Mesenchymal stem cell (in vitro differentiated cells and primary cell): ENCODE data around the gene ATL2.

Experiments
- DNase-seq: peaks from one replicate; pipeline ENCODE4 v3.0.0-alpha.2; 2013
- H2AFZ ChIP-seq: one replicate; pipeline ENCODE4 v1.6.1; 2013; ENCODE audit warnings: low read depth, mild to moderate bottlenecking, control low read depth, inconsistent platforms, low read length, moderate library complexity
- H2AK5ac ChIP-seq: 2 replicates; pipeline ENCODE4 v1.6.1; 2013; ENCODE audit warnings: low read length, moderate library complexity, mild to moderate bottlenecking, inconsistent platforms; ENCODE audit not compliant: severe bottlenecking
- H2BK120ac ChIP-seq: one replicate; pipeline ENCODE4 v1.6.1; 2013; ENCODE audit warnings: low read depth, mild to moderate bottlenecking, inconsistent platforms, low read length, moderate library complexity
- H2BK12ac ChIP-seq, 2 experiments: one replicate each; pipeline ENCODE4 v1.6.1; 2013; ENCODE audit warnings: inconsistent platforms in 2 of 2, low read length in 2 of 2, mild to moderate bottlenecking in 2 of 2, moderate library complexity in 2 of 2, control low read depth in 1 of 2
- H2BK15ac ChIP-seq: one replicate; pipeline ENCODE4 v1.6.1; 2013; ENCODE audit warnings: mild to moderate bottlenecking, low read depth, inconsistent platforms; ENCODE audit not compliant: poor library complexity, severe bottlenecking
- H2BK5ac ChIP-seq: 2 replicates; pipeline ENCODE4 v1.6.1; 2013; ENCODE audit warnings: low read depth, mild to moderate bottlenecking, low read length, control low read depth, inconsistent platforms; ENCODE audit not compliant: poor library complexity, severe bottlenecking
- H3K14ac ChIP-seq, 2 experiments: one replicate each; pipeline ENCODE4 v1.6.1; 2013; ENCODE audit warnings: inconsistent platforms in 2 of 2, low read length in 2 of 2, control low read depth in 1 of 2, mild to moderate bottlenecking in 1 of 2, moderate library complexity in 1 of 2
- H3K18ac ChIP-seq, 2 experiments: one replicate each; pipeline ENCODE4 v1.6.1; 2013; ENCODE audit warnings: inconsistent platforms in 2 of 2, low read length in 2 of 2, control low read depth in 1 of 2, low read depth in 1 of 2, mild to moderate bottlenecking in 1 of 2
- H3K23ac ChIP-seq, 2 experiments: one replicate each; pipeline ENCODE4 v1.6.1; 2013; ENCODE audit warnings: inconsistent platforms in 2 of 2, low read length in 2 of 2, mild to moderate bottlenecking in 2 of 2, moderate library complexity in 2 of 2, control low read depth in 1 of 2
- H3K27ac ChIP-seq: 2 replicates; pipeline ENCODE4 v1.5.1; 2013; ENCODE audit warnings: mild to moderate bottlenecking, moderate library complexity, low read length, control low read depth, inconsistent platforms; ENCODE audit not compliant: poor library complexity, severe bottlenecking
- H3K27me3 ChIP-seq, 2 experiments: 2 replicates each; pipeline versions ENCODE4 v1.6.1 to v1.7.0; 2013; ENCODE audit warnings: low read length in 2 of 2, mild to moderate bottlenecking in 2 of 2, moderate library complexity in 2 of 2, control low read depth in 1 of 2, inconsistent platforms in 1 of 2; ENCODE audit not compliant: control insufficient read depth in 1 of 2, insufficient read depth in 1 of 2
- H3K36me3 ChIP-seq, 2 experiments: 2 replicates each; pipeline versions ENCODE4 v1.6.1 to v1.7.0; 2013; ENCODE audit warnings: low read length in 2 of 2, control low read depth in 1 of 2, inconsistent platforms in 1 of 2, low read depth in 1 of 2, mild to moderate bottlenecking in 1 of 2; ENCODE audit not compliant: insufficient read depth in 2 of 2, control insufficient read depth in 1 of 2
- H3K4ac ChIP-seq, 2 experiments: one replicate each; pipeline ENCODE4 v1.6.1; 2013; ENCODE audit warnings: inconsistent platforms in 2 of 2, low read length in 2 of 2, mild to moderate bottlenecking in 2 of 2, moderate library complexity in 2 of 2, control low read depth in 1 of 2, low read depth in 1 of 2
- H3K4me1 ChIP-seq: 2 replicates; pipeline ENCODE4 v1.6.1; 2013; ENCODE audit warnings: low read depth, low read length, control low read depth; ENCODE audit not compliant: control insufficient read depth, insufficient read depth
- H3K4me2 ChIP-seq: 2 replicates; pipeline ENCODE4 v1.6.1; 2013; ENCODE audit warnings: low read length, mild to moderate bottlenecking, inconsistent platforms; ENCODE audit not compliant: poor library complexity, severe bottlenecking
- H3K4me3 ChIP-seq, 2 experiments: 2 replicates each; pipeline versions ENCODE4 v1.5.1 to v1.7.0; 2013; ENCODE audit warnings: low read length in 2 of 2, mild to moderate bottlenecking in 2 of 2, control low read depth in 1 of 2, low read depth in 1 of 2; ENCODE audit not compliant: insufficient read depth in 1 of 2
- H3K79me1 ChIP-seq: replicated peaks from 2 replicates; pipeline ENCODE4 v1.6.1; 2013; ENCODE audit warnings: mild to moderate bottlenecking, control low read depth, low read length, inconsistent platforms; ENCODE audit not compliant: poor library complexity, severe bottlenecking
- H3K9ac ChIP-seq: 2 replicates; pipeline ENCODE4 v1.7.0; 2013; ENCODE audit warnings: mild to moderate bottlenecking, low read length, moderate library complexity
- H3K9me3 ChIP-seq: 2 replicates; pipeline ENCODE4 v1.7.0; 2013; ENCODE audit warnings: mild to moderate bottlenecking, low read length; ENCODE audit not compliant: control insufficient read depth
- H4K8ac ChIP-seq: one replicate; pipeline ENCODE4 v1.6.1; 2013; ENCODE audit warnings: inconsistent platforms, mild to moderate bottlenecking, low read length, moderate library complexity
- H4K91ac ChIP-seq: one replicate; pipeline ENCODE4 v1.6.1; 2013; ENCODE audit warnings: mild to moderate bottlenecking, low read length, inconsistent platforms
- WGBS: methylation state at CpG from one replicate; pipeline ENCODE4 v1.1.7; 2013; ENCODE audit warnings: mixed read lengths; 5-methylcytosine and 5-hydroxymethylcytosine counted together

ATL2 gene

GRCh38 chr2:38418735-38419134, 41.7 kb upstream of the ATL2 start:
- DNase-seq: no peak
- no peak overlapping the region for H2BK15ac ChIP-seq
- no peak overlapping the region for H4K91ac ChIP-seq
- WGBS: 82% methylated on average over 2 of the region's 2 CpGs
- no peak overlapping the region for H3K4me3 ChIP-seq
- H3K4ac ChIP-seq: no peak overlapping the region
- no peak overlapping the region for H2BK5ac ChIP-seq
- H3K27me3 ChIP-seq: peaks cover 18 to 22% of the 10 kb centered on the region in 2 experiments
- no peak overlapping the region for H3K18ac ChIP-seq
- no peak overlapping the region for H2BK120ac ChIP-seq
- H2AFZ ChIP-seq: no peak overlapping the region
- no peaks in the 10 kb centered on the region for H3K36me3 ChIP-seq
- no peak overlapping the region for H3K4me2 ChIP-seq
- no peak overlapping the region for H2AK5ac ChIP-seq
- no peak overlapping the region for H3K14ac ChIP-seq
- H3K9ac ChIP-seq: no peak overlapping the region
- no peaks in the 10 kb centered on the region for H3K9me3 ChIP-seq
- H3K79me1 ChIP-seq: no peaks in the 10 kb centered on the region
- no peak overlapping the region for H4K8ac ChIP-seq
- no peaks in the 10 kb centered on the region for H3K4me1 ChIP-seq
- H3K23ac ChIP-seq: no peak overlapping the region
- no peak overlapping the region for H3K27ac ChIP-seq
- no peak overlapping the region for H2BK12ac ChIP-seq

DNA sequence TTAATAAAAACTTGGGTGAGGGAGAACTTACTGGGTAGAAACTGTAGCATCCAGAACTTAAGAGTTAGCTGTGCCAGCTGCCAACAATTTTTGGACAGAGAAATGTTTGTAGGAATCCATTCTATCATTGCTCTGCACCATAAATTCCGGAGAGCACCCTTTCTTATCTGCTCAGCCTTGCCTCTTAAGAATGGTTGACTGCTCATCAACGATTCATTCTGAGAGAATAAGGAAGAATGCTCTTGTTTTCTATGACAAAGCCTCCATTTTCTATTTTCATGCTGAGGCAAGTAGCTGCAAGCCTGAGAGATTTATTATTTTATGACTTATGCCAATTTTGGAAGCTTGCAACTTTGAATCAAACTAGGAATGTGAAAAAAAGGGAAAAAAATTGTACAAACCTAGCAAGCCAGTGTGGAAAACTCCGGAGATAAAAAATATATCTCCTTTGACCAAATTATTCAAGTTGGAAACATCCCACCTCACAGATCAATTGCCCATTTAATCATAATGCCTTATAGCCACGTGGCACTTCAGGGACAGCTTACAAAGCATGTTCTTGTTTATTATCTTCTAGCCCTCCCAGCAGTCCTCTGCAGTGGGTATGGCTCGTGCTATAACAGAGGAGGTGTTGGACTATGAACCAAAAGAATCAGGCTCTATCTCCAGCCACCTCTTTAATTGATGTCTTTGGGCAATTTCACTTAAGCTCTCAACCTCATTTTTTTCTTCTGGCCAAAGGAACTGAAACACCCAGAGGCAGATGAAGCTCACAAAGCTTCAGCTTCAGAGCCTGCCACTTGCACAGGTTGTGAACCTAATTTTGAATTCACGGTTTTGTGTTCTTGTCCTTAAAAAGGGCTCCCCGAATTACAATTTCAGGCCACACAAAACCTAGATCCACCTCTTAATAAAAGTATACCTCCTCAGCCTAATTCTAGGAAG, 40.9 kb upstream of the ATL2 start:
- H3K14ac ChIP-seq: no peak overlapping the region
- WGBS: 72% methylated on average over 6 of the region's 7 CpGs

GRCh38 chr2:38416296-38417036, 39.4 kb upstream of the ATL2 start:
- no peak for DNase-seq
- Histone ChIP-seq H4K8ac (no peak overlapping the region), H3K4ac (no peak overlapping the region), H2BK12ac (no peak overlapping the region), H3K27me3 (peaks cover 18 to 22% of the 10 kb centered on the region in 2 experiments), H4K91ac (no peak overlapping the region), H3K4me3 (no peak overlapping the region), H3K23ac (no peak overlapping the region), H3K4me1 (no peaks in the 10 kb centered on the region), H3K9me3 (peaks cover 8% of the 10 kb centered on the region), H3K18ac (no peak overlapping the region), H2BK15ac (no peak overlapping the region), H3K14ac (no peak overlapping the region), H2AFZ (no peak overlapping the region), H2AK5ac (no peak overlapping the region), H3K79me1 (no peaks in the 10 kb centered on the region), H2BK120ac (no peak overlapping the region), H3K4me2 (no peak overlapping the region), H2BK5ac (no peak overlapping the region), H3K36me3 (no peaks in the 10 kb centered on the region), H3K9ac (no peak overlapping the region), H3K27ac (no peak overlapping the region)
- WGBS: 75% methylated on average over 9 of the region's 9 CpGs

More for the DNA sequence above, 40.9 kb upstream of the ATL2 start:
- no peak overlapping the region for H2BK15ac ChIP-seq
- no peak overlapping the region for H2AK5ac ChIP-seq
- no peaks in the 10 kb centered on the region for H3K79me1 ChIP-seq
- DNase-seq: no peak
- H4K91ac ChIP-seq: no peak overlapping the region
- H3K9me3 ChIP-seq: no peaks in the 10 kb centered on the region
- H3K18ac ChIP-seq: no peak overlapping the region
- no peak overlapping the region for H3K4me3 ChIP-seq
- H4K8ac ChIP-seq: no peak overlapping the region
- H3K27me3 ChIP-seq: peaks cover 18 to 22% of the 10 kb centered on the region in 2 experiments
- H2AFZ ChIP-seq: no peak overlapping the region
- no peak overlapping the region for H3K27ac ChIP-seq
- H2BK5ac ChIP-seq: no peak overlapping the region
- H2BK120ac ChIP-seq: no peak overlapping the region
- no peak overlapping the region for H3K4me2 ChIP-seq
- H3K4ac ChIP-seq: no peak overlapping the region
- no peak overlapping the region for H2BK12ac ChIP-seq
- no peak overlapping the region for H3K23ac ChIP-seq
- H3K36me3 ChIP-seq: no peaks in the 10 kb centered on the region
- no peaks in the 10 kb centered on the region for H3K4me1 ChIP-seq
- no peak overlapping the region for H3K9ac ChIP-seq

DNA sequence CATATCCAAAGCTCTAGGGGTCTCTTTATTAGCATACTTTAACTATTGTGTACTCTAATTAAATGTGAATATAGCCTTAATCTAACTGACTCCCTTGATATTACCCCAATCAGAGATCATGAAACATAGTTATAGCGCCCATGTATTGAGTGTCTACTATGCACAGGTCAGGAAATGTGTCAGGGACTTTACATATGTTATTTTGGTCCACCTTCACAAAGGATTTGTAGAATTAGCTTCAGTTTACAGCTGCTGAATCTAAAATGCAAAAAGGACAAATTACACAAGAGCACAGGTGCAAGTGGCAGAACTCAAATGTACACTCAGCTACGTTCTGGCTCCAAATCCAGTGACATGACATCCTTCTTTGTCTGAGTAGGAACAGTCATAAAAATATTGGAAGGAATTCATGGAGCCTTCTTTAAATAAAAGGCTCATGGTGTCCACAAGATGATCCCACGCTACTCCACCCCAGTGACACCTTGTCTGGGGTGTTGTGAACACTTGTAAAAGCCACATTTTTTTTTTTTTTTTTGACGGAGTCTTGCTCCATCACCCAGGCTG, 38.7 kb upstream of the ATL2 start:
- Histone ChIP-seq H2AFZ (no peak overlapping the region), H3K18ac (no peak overlapping the region)
- 89% methylated on average over 2 of the region's 4 CpGs for WGBS

More for the DNA sequence above, 38.7 kb upstream of the ATL2 start:
- no peak overlapping the region for H3K4ac ChIP-seq
- no peaks in the 10 kb centered on the region for H3K4me1 ChIP-seq
- H3K14ac ChIP-seq: no peak overlapping the region
- DNase-seq: no peak
- H2BK12ac ChIP-seq: no peak overlapping the region
- H2BK5ac ChIP-seq: no peak overlapping the region
- H3K36me3 ChIP-seq: no peaks in the 10 kb centered on the region
- peaks cover 14 to 22% of the 10 kb centered on the region in 2 experiments for H3K27me3 ChIP-seq
- H3K23ac ChIP-seq: no peak overlapping the region
- no peak overlapping the region for H2AK5ac ChIP-seq
- no peak overlapping the region for H3K27ac ChIP-seq
- H2BK15ac ChIP-seq: no peak overlapping the region
- H2BK120ac ChIP-seq: no peak overlapping the region
- no peak overlapping the region for H4K91ac ChIP-seq
- no peak overlapping the region for H3K4me3 ChIP-seq
- no peak overlapping the region for H3K4me2 ChIP-seq
- no peak overlapping the region for H3K9ac ChIP-seq
- H3K79me1 ChIP-seq: no peaks in the 10 kb centered on the region
- peaks cover 8% of the 10 kb centered on the region for H3K9me3 ChIP-seq
- no peak overlapping the region for H4K8ac ChIP-seq
